ENCODE measurements around the gene KIRREL1.
A peak's percentile ranks its signal among the peaks of the same experiment; 100 is the strongest.

KIRREL1 gene

DNA sequence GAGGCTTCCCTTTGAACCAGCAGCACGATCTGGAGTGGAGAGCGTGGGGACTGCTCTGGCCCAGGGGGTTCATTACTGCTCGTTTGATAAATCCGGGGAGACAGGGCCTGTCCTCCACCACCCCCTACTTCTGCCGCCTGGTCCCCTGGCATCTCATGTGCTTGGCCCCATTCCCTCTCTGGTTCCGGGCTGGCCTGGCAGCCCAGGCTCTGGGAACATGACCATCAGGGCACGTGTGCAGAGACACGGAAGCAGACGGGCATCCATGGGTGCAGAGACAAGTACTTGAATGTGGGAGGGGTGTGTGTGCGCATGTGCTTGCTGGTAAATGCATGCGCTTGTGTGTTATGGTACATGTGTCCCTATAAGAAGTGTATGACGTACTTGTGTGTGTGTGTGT, 75.5 kb downstream of the KIRREL1 start:
- no peak for DNase-seq (ENCODE audit: low read depth in 2 of 3, low spot score in 2 of 3)

DNA sequence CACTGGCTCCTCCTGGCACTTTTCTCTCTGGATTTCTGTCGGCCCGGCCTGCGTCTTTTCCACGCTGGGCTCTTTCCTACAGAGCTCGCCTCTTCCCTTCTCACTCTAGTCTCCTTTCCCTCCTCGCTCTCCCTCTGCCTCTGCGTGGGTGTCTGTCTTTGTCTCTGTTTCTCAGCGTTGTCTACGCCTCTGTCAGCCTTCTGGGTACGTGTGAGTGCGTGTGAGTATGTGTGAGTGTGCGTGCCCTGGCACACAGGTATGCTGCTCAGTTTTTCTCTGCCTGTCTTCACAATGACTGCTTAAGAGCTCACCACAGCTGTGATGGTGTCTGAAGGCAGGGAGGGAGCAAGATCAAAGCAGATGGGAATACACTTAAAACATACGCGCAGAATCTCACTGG, 77.7 kb downstream of the KIRREL1 start:
- DNase-seq (ENCODE audit: low read depth in 2 of 3, low spot score in 2 of 3) = no peak

- DNase-seq (ENCODE audit: low read depth in 2 of 3, low spot score in 2 of 3) = no peak
Measured at GRCh38 chr1:158075078-158075477, 81.6 kb downstream of the KIRREL1 start.

DNA sequence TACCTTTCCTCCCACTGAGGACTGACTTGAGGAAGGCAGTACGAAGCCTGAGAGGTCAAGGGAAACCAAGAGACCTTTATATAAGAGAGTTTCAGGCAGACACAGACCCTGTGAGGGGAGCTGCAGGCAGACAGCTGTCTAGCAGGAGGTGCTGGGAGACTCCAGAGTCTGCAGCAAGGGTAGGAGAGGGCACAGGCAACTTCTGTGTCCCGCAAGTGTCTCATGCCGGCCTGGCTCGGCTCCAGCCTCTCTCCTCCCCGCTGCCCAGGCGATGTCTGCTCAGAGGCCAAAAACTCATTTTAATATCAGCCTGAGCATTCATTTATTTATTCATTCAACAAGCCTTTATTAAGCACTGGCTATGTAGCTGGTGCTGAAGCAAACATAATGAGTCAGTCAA, 83.0 kb downstream of the KIRREL1 start:
- no peak for DNase-seq (ENCODE audit: low read depth in 2 of 3, low spot score in 2 of 3)

- DNase-seq (ENCODE audit: low read depth in 2 of 3, low spot score in 2 of 3) = no peak
Measured at GRCh38 chr1:158077411-158078256, 84.2 kb downstream of the KIRREL1 start.

DNA sequence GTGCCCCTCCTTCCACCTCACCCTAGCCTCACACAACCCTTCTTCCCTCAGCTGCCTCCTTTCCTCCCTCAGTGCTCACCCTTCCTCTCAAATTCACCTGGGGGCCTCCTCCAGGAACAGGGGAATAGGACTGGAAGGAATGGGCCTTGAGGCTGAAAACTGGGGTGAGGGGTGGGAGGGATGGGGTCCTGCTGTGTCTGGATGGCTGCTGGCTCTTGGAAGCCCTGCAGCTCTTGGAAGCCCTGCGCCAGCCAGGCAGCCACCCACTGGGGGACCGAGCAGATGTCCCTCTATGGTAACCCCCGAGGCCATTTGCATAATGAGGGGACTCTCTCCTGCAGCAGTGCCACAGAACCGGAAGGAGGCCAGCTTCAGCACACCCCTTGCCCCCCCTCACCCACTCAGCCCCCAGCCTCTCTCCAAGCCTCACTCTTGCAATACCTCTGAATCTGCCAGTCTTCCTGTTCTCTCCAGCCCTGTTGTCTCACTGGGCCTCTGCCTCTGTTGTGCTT, 85.2 kb downstream of the KIRREL1 start:
- no peak for DNase-seq (ENCODE audit: low read depth in 2 of 3, low spot score in 2 of 3)

- DNase-seq (ENCODE audit: low read depth in 2 of 3, low spot score in 2 of 3) = no peak
Measured at GRCh38 chr1:158080066-158080465, 86.6 kb downstream of the KIRREL1 start.

DNA sequence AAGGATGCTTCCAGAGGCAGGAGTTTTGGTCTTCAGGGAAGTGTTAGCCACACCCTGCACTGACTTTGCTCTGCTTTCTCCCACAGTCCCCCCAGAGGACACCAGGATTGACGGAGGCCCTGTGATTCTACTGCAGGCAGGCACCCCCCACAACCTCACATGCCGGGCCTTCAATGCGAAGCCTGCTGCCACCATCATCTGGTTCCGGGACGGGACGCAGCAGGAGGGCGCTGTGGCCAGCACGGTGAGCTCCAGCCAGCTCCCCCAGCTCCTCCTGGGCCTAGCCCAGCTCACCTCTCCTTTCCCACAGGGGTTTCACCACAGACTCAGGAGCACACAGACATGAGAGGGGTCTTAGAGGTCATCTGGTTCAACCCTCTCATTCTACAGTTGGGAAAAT, 90.9 kb downstream of the KIRREL1 start:
- DNase-seq (ENCODE audit: low read depth in 2 of 3, low spot score in 2 of 3) = no peak

- DNase-seq (ENCODE audit: low read depth in 2 of 3, low spot score in 2 of 3) = no peak
Measured at GRCh38 chr1:158084747-158085146, 91.3 kb downstream of the KIRREL1 start.

GRCh38 chr1:158087320-158087927, 94.0 kb downstream of the KIRREL1 start:
- peak in 1 of 3 experiments; percentile 3 for DNase-seq (ENCODE audit: low read depth in 2 of 3, low spot score in 2 of 3)

GRCh38 chr1:158089476-158089875, 96.0 kb downstream of the KIRREL1 start:
- DNase-seq (ENCODE audit: low read depth in 2 of 3, low spot score in 2 of 3) = no peak

DNA sequence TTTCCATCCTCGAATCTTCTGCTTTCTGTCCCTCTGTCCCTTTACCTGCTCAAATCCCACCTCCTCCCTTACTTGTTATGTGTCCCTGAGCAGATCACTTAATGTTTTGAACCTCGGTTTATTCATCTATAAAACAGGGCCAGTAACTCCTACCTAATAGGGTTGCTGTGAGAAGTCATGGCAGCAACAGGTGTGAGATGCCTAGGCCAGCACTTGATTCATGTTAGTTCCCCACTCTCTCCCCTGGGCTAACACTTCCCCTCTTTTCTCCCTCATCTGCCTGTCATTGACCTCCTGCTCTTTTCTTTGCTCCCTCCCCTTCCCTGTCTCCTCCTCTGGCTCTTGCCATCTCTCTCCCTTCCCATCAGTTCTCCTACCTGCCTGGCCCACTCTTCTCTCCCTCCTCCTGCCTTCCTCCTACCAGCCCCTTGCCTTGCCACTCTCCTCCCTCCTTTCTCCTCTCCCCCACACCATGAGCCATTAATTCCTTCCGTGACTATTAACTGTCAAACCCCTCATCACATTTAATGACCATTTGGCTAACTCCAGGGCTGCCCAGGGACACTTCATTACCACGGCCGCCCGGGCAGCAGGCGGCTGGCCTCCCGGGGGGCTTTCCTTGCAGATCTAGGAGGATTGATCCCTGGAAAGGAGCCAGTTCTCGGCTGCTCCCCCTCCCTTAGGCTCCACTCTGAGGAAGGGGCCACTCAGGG, 96.6 kb downstream of the KIRREL1 start:
- DNase-seq (ENCODE audit: low read depth in 2 of 3, low spot score in 2 of 3) = no peak

- DNase-seq (ENCODE audit: low read depth in 2 of 3, low spot score in 2 of 3) = no peak
Measured at GRCh38 chr1:158093376-158093775, 99.9 kb downstream of the KIRREL1 start.

GRCh38 chr1:158094571-158094970, 101.1 kb downstream of the KIRREL1 start:
- no peak for DNase-seq (ENCODE audit: low read depth in 2 of 3, low spot score in 2 of 3)

- DNase-seq (ENCODE audit: low read depth in 2 of 3, low spot score in 2 of 3) = no peak
Measured at GRCh38 chr1:158095737-158096335, 102.4 kb downstream of the KIRREL1 start.

GRCh38 chr1:158098256-158098655, 104.8 kb downstream of the KIRREL1 start:
- no peak for DNase-seq (ENCODE audit: low read depth in 2 of 3, low spot score in 2 of 3)

GRCh38 chr1:158099185-158099584, 105.7 kb downstream of the KIRREL1 start:
- no peak for DNase-seq (ENCODE audit: low read depth in 2 of 3, low spot score in 2 of 3)

- no peak for DNase-seq (ENCODE audit: low read depth in 2 of 3, low spot score in 2 of 3)
Measured at GRCh38 chr1:158100498-158100897, 107.1 kb downstream of the KIRREL1 start.

GRCh38 chr1:158101455-158101854, 108.0 kb downstream of the KIRREL1 start:
- no peak for DNase-seq (ENCODE audit: low read depth in 2 of 3, low spot score in 2 of 3)

GRCh38 chr1:158101927-158102326, 108.5 kb downstream of the KIRREL1 start:
- DNase-seq (ENCODE audit: low read depth in 2 of 3, low spot score in 2 of 3) = no peak

GRCh38 chr1:158102881-158103674, 109.6 kb downstream of the KIRREL1 start:
- DNase-seq (ENCODE audit: low read depth in 2 of 3, low spot score in 2 of 3) = no peak

All from activated CD8-positive, alpha-beta memory T cell treated with anti-CD3 and anti-CD28 coated beads for 48 hours (primary cell).